ENCODE results near the gene REV1.

The REV1 gene

DNA sequence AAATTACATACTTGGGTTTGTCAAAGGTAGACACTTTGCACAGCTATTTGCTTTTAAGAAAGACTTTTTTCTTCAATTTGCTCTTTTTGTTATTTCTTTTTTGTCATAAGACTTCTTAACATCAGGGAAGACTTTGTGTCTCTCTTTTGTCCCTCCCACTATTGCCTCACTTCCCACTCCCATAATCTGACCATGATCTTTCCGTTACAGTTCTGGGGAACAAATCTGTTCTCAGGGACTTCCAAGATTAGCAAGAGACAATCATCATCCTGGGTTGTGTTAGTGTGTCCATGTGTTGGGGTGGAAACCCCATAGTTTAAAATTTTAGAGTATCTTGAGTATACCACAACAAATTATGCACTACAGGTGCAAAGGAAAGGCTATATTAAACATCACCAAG lies 75.3 kb downstream of the REV1 start:
- ChIA-PET CTCF (no interaction called here), POLR2A (no interaction called here)
- Histone ChIP-seq H3K9me3 (ENCODE audit: control insufficient read depth, insufficient read depth, low read depth, low read length) (no peaks in the 10 kb centered on the region), H3K4me1 (ENCODE audit: control insufficient read depth, insufficient read depth, low read length) (no peaks in the 10 kb centered on the region), H3K27ac (ENCODE audit: extremely low read depth, low read depth, low read length) (no peak overlapping the region), H3K4me3 (ENCODE audit: low read depth, low read length) (no peak overlapping the region), H3K36me3 (ENCODE audit: control insufficient read depth in 2 of 2, insufficient read depth in 1 of 2, low read length in 2 of 2) (peaks cover 47 to 89% of the 10 kb centered on the region in 2 experiments)
- TF ChIP-seq OVOL3 (tag by site-specific recombination; IDR thresholded peaks at IDR 0.05) (no peak), SP3 (tag by site-specific recombination; IDR thresholded peaks at IDR 0.05) (no peak), ZNF292 (tag by site-specific recombination; IDR thresholded peaks at IDR 0.05; ENCODE audit: borderline replicate concordance, low read depth) (no peak), ZNF626 (tag by site-specific recombination; IDR thresholded peaks at IDR 0.05) (no peak), ZNF10 (tag by site-specific recombination; IDR thresholded peaks at IDR 0.05) (no peak), ZNF221 (tag by site-specific recombination; IDR thresholded peaks at IDR 0.05; ENCODE audit: borderline replicate concordance) (no peak), ZNF514 (tag by site-specific recombination; IDR thresholded peaks at IDR 0.05) (no peak), ZNF654 (tag by site-specific recombination; IDR thresholded peaks at IDR 0.05; ENCODE audit: low read depth) (no peak), PRDM1 (tag by site-specific recombination; IDR thresholded peaks at IDR 0.05) (no peak), ZNF112 (tag by site-specific recombination; IDR thresholded peaks at IDR 0.05) (no peak), ZNF184 (tag by site-specific recombination; IDR thresholded peaks at IDR 0.05) (no peak)
- TF ChIP-seq, protein P1, sequence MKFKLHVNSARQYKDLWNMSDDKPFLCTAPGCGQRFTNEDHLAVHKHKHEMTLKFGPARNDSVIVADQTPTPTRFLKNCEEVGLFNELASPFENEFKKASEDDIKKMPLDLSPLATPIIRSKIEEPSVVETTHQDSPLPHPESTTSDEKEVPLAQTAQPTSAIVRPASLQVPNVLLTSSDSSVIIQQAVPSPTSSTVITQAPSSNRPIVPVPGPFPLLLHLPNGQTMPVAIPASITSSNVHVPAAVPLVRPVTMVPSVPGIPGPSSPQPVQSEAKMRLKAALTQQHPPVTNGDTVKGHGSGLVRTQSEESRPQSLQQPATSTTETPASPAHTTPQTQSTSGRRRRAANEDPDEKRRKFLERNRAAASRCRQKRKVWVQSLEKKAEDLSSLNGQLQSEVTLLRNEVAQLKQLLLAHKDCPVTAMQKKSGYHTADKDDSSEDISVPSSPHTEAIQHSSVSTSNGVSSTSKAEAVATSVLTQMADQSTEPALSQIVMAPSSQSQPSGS (tag by site-specific recombination; IDR thresholded peaks at IDR 0.05; ENCODE audit: low read depth): no peak
- TF ChIP-seq, protein P2, sequence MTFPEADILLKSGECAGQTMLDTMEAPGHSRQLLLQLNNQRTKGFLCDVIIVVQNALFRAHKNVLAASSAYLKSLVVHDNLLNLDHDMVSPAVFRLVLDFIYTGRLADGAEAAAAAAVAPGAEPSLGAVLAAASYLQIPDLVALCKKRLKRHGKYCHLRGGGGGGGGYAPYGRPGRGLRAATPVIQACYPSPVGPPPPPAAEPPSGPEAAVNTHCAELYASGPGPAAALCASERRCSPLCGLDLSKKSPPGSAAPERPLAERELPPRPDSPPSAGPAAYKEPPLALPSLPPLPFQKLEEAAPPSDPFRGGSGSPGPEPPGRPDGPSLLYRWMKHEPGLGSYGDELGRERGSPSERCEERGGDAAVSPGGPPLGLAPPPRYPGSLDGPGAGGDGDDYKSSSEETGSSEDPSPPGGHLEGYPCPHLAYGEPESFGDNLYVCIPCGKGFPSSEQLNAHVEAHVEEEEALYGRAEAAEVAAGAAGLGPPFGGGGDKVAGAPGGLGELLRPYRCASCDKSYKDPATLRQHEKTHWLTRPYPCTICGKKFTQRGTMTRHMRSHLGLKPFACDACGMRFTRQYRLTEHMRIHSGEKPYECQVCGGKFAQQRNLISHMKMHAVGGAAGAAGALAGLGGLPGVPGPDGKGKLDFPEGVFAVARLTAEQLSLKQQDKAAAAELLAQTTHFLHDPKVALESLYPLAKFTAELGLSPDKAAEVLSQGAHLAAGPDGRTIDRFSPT (tag by site-specific recombination; IDR thresholded peaks at IDR 0.05): no peak

DNA sequence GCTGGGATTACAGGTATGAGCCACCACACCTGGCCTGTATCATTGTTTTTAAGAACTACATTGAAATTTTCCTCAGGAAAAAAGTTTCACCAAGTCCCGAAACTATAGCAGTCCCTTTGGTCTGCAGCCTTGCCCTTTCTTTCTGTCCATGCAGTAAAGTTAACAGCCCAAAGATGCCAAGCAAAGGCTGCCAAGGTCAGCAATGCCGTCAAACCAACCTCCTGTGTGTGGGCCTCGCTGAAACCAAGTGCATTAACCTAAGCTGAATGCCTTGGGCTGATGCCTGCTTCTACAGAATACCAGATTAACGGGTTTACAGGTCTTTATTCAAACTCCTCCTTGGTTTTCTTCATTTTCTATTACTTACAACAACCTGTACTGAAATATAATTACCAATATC lies 79.5 kb downstream of the REV1 start:
- Histone ChIP-seq H3K4me3 (ENCODE audit: low read depth, low read length) (no peak overlapping the region), H3K9me3 (ENCODE audit: control insufficient read depth, insufficient read depth, low read depth, low read length) (no peaks in the 10 kb centered on the region), H3K36me3 (ENCODE audit: control insufficient read depth in 2 of 2, insufficient read depth in 1 of 2, low read length in 2 of 2) (peaks cover 20 to 76% of the 10 kb centered on the region in 2 experiments), H3K27ac (ENCODE audit: extremely low read depth, low read depth, low read length) (no peak overlapping the region), H3K4me1 (ENCODE audit: control insufficient read depth, insufficient read depth, low read length) (no peaks in the 10 kb centered on the region)
- ChIA-PET CTCF (interaction anchor here (0.7 kb wide), 1 partner anchor 10 kb away, joined by 3 read pairs; no protein-coding TSS in a partner anchor), POLR2A (no interaction called here)
- TF ChIP-seq, protein P3, sequence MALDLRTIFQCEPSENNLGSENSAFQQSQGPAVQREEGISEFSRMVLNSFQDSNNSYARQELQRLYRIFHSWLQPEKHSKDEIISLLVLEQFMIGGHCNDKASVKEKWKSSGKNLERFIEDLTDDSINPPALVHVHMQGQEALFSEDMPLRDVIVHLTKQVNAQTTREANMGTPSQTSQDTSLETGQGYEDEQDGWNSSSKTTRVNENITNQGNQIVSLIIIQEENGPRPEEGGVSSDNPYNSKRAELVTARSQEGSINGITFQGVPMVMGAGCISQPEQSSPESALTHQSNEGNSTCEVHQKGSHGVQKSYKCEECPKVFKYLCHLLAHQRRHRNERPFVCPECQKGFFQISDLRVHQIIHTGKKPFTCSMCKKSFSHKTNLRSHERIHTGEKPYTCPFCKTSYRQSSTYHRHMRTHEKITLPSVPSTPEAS (tag by site-specific recombination; IDR thresholded peaks at IDR 0.05): no peak
- no peak for TF ChIP-seq YY1 (tag by site-specific recombination; IDR thresholded peaks at IDR 0.05)
- no peak for TF ChIP-seq FEZF1 (tag by site-specific recombination; IDR thresholded peaks at IDR 0.05)
- no peak for TF ChIP-seq KLF8 (tag by site-specific recombination; IDR thresholded peaks at IDR 0.05)
- TF ChIP-seq ZNF571 (tag by site-specific recombination; IDR thresholded peaks at IDR 0.05): no peak
- no peak for TF ChIP-seq ZNF132 (tag by site-specific recombination; IDR thresholded peaks at IDR 0.05; ENCODE audit: borderline replicate concordance)
- no peak for TF ChIP-seq MZF1 (tag by site-specific recombination; IDR thresholded peaks at IDR 0.05; ENCODE audit: borderline replicate concordance)
- no peak for TF ChIP-seq ZNF10 (tag by site-specific recombination; IDR thresholded peaks at IDR 0.05)
- no peak for TF ChIP-seq ZNF670 (tag by site-specific recombination; IDR thresholded peaks at IDR 0.05; ENCODE audit: low read depth)
- no peak for TF ChIP-seq KLF7 (tag by site-specific recombination; IDR thresholded peaks at IDR 0.05; ENCODE audit: borderline replicate concordance)
- no peak for TF ChIP-seq ZBTB20 (tag by site-specific recombination; IDR thresholded peaks at IDR 0.05)
- TF ChIP-seq, protein P4, sequence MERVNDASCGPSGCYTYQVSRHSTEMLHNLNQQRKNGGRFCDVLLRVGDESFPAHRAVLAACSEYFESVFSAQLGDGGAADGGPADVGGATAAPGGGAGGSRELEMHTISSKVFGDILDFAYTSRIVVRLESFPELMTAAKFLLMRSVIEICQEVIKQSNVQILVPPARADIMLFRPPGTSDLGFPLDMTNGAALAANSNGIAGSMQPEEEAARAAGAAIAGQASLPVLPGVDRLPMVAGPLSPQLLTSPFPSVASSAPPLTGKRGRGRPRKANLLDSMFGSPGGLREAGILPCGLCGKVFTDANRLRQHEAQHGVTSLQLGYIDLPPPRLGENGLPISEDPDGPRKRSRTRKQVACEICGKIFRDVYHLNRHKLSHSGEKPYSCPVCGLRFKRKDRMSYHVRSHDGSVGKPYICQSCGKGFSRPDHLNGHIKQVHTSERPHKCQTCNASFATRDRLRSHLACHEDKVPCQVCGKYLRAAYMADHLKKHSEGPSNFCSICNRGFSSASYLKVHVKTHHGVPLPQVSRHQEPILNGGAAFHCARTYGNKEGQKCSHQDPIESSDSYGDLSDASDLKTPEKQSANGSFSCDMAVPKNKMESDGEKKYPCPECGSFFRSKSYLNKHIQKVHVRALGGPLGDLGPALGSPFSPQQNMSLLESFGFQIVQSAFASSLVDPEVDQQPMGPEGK (tag by site-specific recombination; IDR thresholded peaks at IDR 0.05): no peak
- TF ChIP-seq, protein P5, sequence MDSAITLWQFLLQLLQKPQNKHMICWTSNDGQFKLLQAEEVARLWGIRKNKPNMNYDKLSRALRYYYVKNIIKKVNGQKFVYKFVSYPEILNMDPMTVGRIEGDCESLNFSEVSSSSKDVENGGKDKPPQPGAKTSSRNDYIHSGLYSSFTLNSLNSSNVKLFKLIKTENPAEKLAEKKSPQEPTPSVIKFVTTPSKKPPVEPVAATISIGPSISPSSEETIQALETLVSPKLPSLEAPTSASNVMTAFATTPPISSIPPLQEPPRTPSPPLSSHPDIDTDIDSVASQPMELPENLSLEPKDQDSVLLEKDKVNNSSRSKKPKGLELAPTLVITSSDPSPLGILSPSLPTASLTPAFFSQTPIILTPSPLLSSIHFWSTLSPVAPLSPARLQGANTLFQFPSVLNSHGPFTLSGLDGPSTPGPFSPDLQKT (IDR thresholded peaks at IDR 0.05; ENCODE audit: borderline replicate concordance, low read depth, low read length): no peak
- TF ChIP-seq ZNF548 (tag by site-specific recombination; IDR thresholded peaks at IDR 0.05): no peak
